ENCODE measurements around the gene ACAP3. TPM values are rescaled to one million over a fixed set of nuclear protein-coding genes. Genes with fewer than 3 reads are reported as not detected.

Gene ACAP3
- total RNA-seq, 1 experiment from 2014 or later, result 35.9 TPM

- DNase-seq (ENCODE audit: low read depth), result no peak
- in situ Hi-C loops (cut with HindIII; ENCODE audit: low pct_unique_long_range_greater_than_20kb, low sequenced_read_pairs), result no loop called here
These were observed 26.0 kb downstream of the ACAP3 start for GRCh38 chr1:1281533-1282321.

GRCh38 chr1:1280782-1281481 is 26.8 kb downstream of the ACAP3 start:
- in situ Hi-C loops (cut with HindIII; ENCODE audit: low pct_unique_long_range_greater_than_20kb, low sequenced_read_pairs), result no loop called here

GRCh38 chr1:1279028-1279427 is 28.7 kb downstream of the ACAP3 start:
- in situ Hi-C loops (cut with HindIII; ENCODE audit: low pct_unique_long_range_greater_than_20kb, low sequenced_read_pairs), result no loop called here
- DNase-seq (ENCODE audit: low read depth), result no peak

More at GRCh38 chr1:1280782-1281481, 26.8 kb downstream of the ACAP3 start:
- no peak for DNase-seq (ENCODE audit: low read depth)

- in situ Hi-C loops (cut with HindIII; ENCODE audit: low pct_unique_long_range_greater_than_20kb, low sequenced_read_pairs), result no loop called here
- DNase-seq (ENCODE audit: low read depth), result no peak
These were observed 29.1 kb downstream of the ACAP3 start for GRCh38 chr1:1278620-1279019.

- no peak for DNase-seq (ENCODE audit: low read depth)
- in situ Hi-C loops (cut with HindIII; ENCODE audit: low pct_unique_long_range_greater_than_20kb, low sequenced_read_pairs), result no loop called here
These were observed 31.9 kb downstream of the ACAP3 start for GRCh38 chr1:1275836-1276235.

- no peak for DNase-seq (ENCODE audit: low read depth)
- in situ Hi-C loops (cut with HindIII; ENCODE audit: low pct_unique_long_range_greater_than_20kb, low sequenced_read_pairs), result no loop called here
These were observed 32.7 kb downstream of the ACAP3 start for GRCh38 chr1:1274931-1275431.

- in situ Hi-C loops (cut with HindIII; ENCODE audit: low pct_unique_long_range_greater_than_20kb, low sequenced_read_pairs), result no loop called here
- no peak for DNase-seq (ENCODE audit: low read depth)
These were observed 33.3 kb downstream of the ACAP3 start for GRCh38 chr1:1274299-1274930.

GRCh38 chr1:1273512-1274298 is 34.0 kb downstream of the ACAP3 start, which contains the start of gene UBE2J2:
UBE2J2 (minus strand) TSS chr1:1273854; CDS start chr1:1267992, 5,862 bp downstream.
- in situ Hi-C loops (cut with HindIII; ENCODE audit: low pct_unique_long_range_greater_than_20kb, low sequenced_read_pairs), result no loop called here
- peak; percentile 76 for DNase-seq (ENCODE audit: low read depth)

- DNase-seq (ENCODE audit: low read depth), result no peak
- in situ Hi-C loops (cut with HindIII; ENCODE audit: low pct_unique_long_range_greater_than_20kb, low sequenced_read_pairs), result no loop called here
These were observed 34.6 kb downstream of the ACAP3 start for GRCh38 chr1:1273209-1273511.

- DNase-seq (ENCODE audit: low read depth), result no peak
- in situ Hi-C loops (cut with HindIII; ENCODE audit: low pct_unique_long_range_greater_than_20kb, low sequenced_read_pairs), result no loop called here
These were observed 35.2 kb downstream of the ACAP3 start for GRCh38 chr1:1272341-1273208.

- no peak for DNase-seq (ENCODE audit: low read depth)
- in situ Hi-C loops (cut with HindIII; ENCODE audit: low pct_unique_long_range_greater_than_20kb, low sequenced_read_pairs), result no loop called here
These were observed 36.9 kb downstream of the ACAP3 start for GRCh38 chr1:1270813-1271212.

GRCh38 chr1:1268284-1268682 is 39.4 kb downstream of the ACAP3 start:
- in situ Hi-C loops (cut with HindIII; ENCODE audit: low pct_unique_long_range_greater_than_20kb, low sequenced_read_pairs), result no loop called here

GRCh38 chr1:1267488-1268283 is 40.0 kb downstream of the ACAP3 start:
- no peak for DNase-seq (ENCODE audit: low read depth)
- in situ Hi-C loops (cut with HindIII; ENCODE audit: low pct_unique_long_range_greater_than_20kb, low sequenced_read_pairs), result no loop called here

More at GRCh38 chr1:1268284-1268682, 39.4 kb downstream of the ACAP3 start:
- no peak for DNase-seq (ENCODE audit: low read depth)

- in situ Hi-C loops (cut with HindIII; ENCODE audit: low pct_unique_long_range_greater_than_20kb, low sequenced_read_pairs), result no loop called here
- peak; percentile 66 for DNase-seq (ENCODE audit: low read depth)
These were observed 42.9 kb downstream of the ACAP3 start for GRCh38 chr1:1264868-1265272.

GRCh38 chr1:1264026-1264425 is 43.7 kb downstream of the ACAP3 start:
- DNase-seq (ENCODE audit: low read depth), result no peak
- in situ Hi-C loops (cut with HindIII; ENCODE audit: low pct_unique_long_range_greater_than_20kb, low sequenced_read_pairs), result no loop called here

GRCh38 chr1:1262758-1263157 is 45.0 kb downstream of the ACAP3 start:
- in situ Hi-C loops (cut with HindIII; ENCODE audit: low pct_unique_long_range_greater_than_20kb, low sequenced_read_pairs), result no loop called here
- no peak for DNase-seq (ENCODE audit: low read depth)

- in situ Hi-C loops (cut with HindIII; ENCODE audit: low pct_unique_long_range_greater_than_20kb, low sequenced_read_pairs), result no loop called here
These were observed 45.7 kb downstream of the ACAP3 start for GRCh38 chr1:1262071-1262470.

More at GRCh38 chr1:1262071-1262470, 45.7 kb downstream of the ACAP3 start:
- DNase-seq (ENCODE audit: low read depth), result no peak

Data from Caki2 (cell line).